HG03432 (cell line): ENCODE data around the gene C20orf141.
"Not testable (repeated sequence)": the region's sequence is repeated elsewhere in the genome, so short reads cannot be mapped to it uniquely, and the experiment has no call there.

ENCODE experiments used
- ATAC-seq: cut with Tn5 transposase; IDR thresholded peaks from one replicate; pipeline ENCODE4 v1.9.1; 2021; ENCODE audit warnings: mild to moderate bottlenecking, moderate library complexity; ENCODE audit not compliant: unreplicated experiment

Gene C20orf141

GRCh38 chr20:2814587-2815051 lies at the start of gene C20orf141:
TSS of gene C20orf141 (plus strand) at chr20:2814987. CDS start at chr20:2815185, 198 bp downstream.
- ATAC-seq = no peak

- no peak for ATAC-seq
These were observed 46.8 kb upstream of the C20orf141 start for GRCh38 chr20:2767768-2768631.

DNA sequence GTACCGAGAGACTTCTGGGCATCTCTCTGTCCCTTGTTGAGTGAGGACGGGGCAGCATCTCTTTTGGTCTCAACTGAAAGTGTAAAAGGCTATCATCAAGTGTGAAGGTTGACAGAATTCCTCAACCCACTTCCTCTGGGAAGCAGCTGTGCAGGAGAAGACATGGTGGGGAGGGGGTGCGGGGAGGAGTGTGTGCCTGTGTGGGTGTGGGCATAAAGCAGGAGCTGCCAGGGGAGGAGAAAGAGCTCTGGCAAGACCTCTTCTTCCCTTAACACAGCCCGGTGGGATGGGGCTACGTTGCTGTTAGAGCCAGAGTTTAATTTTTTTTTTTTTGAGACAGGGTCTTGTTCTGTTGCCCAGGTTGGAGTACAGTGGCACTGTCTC lies 46.2 kb upstream of the C20orf141 start:
- ATAC-seq = no peak

DNA sequence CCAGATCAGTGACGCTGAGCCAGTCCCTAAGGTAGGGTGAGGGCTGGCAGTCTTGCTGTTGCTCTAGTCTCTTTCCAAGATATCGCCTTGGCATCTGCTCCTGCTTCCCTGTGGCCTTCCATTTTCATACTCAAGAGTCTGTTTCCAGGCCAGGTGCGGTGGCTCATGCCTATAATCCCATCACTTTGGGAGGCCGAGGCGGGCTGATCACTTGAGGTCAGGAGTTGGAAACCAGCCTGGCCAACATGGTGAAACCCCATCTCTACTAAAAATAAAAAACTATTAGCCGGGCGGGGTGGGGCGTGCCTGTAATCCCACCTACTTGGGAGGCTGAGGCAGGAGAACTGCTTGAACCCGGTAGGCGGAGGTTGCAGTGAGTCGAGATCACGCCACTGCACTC lies 44.7 kb upstream of the C20orf141 start:
- ATAC-seq = not testable (repeated sequence)

GRCh38 chr20:2771631-2772080 lies 43.1 kb upstream of the C20orf141 start:
- ATAC-seq = no peak

GRCh38 chr20:2773812-2774211 lies 41.0 kb upstream of the C20orf141 start:
- ATAC-seq = no peak

GRCh38 chr20:2775139-2775538 lies 39.6 kb upstream of the C20orf141 start:
- no peak for ATAC-seq

- no peak for ATAC-seq
These were observed 36.0 kb upstream of the C20orf141 start for GRCh38 chr20:2778602-2779321.

DNA sequence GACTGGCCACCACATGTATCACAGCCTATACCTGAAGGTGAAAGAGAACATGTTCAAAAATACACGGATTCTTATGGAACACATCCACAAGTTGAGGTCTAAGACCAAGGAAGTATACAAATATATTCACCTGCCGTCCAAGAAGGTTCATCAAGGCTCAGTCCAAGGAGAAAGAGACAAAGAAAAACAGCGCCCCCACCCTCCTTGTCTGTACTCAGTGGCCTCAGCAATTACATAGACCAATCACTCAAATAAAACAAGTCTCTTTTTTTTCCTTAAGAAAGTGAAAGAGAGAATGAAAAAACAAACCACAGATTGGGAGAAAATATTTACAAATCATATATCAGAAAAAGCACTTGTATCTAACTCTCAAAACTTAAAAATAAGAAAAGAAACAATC lies 33.8 kb upstream of the C20orf141 start:
- ATAC-seq = no peak

GRCh38 chr20:2783908-2784566 lies 30.8 kb upstream of the C20orf141 start:
- ATAC-seq = no peak

GRCh38 chr20:2793471-2793870 lies 21.3 kb upstream of the C20orf141 start:
- ATAC-seq = no peak

GRCh38 chr20:2794202-2794748 lies 20.5 kb upstream of the C20orf141 start:
- no peak for ATAC-seq

DNA sequence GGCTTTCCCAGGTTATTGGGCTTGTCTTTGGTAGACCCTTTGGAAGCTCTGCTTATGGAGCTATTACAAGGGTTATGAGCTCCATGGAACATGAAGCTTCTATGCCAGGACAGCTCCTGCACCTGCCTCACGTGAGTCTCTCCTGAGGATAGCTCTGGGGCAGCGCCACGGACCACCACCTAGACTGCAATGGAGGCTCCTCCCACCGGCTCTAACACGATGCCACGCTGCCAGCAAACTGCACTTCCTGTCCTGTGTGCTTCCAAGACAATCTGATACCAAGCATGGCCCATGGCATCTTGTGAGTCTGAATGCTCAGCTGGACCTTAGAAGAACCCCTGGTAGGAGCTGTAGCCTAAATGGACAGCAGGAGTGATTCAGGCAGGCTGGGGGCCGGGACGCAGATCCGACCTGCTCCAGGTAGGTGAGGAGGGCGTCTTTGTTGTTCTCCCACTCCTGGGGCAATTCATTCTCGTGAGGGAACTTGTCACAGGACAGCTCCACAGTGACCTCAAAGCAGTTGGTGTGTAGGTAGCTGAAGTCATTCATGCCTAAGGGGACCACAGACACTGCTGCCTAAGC lies 19.8 kb upstream of the C20orf141 start:
- no peak for ATAC-seq

DNA sequence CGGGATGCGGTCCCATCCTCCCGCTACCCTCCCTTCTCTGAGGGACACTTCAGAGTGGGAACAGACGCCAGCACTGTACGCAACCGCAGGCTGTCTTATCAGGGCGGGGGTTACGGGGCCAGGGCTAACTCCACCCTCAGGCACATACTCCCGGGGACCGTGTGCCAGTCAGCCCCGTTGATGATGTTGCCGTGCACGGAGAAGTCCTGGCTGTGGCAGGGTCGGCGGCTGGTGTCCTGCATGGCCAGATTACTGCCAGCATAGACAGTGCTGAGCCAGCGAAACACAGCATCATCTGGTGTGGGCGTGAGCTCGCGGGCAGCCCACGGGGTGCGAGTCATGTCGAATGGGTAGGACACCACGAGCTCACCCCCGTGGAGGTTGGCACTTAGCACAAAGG lies 19.3 kb upstream of the C20orf141 start:
- no peak for ATAC-seq

DNA sequence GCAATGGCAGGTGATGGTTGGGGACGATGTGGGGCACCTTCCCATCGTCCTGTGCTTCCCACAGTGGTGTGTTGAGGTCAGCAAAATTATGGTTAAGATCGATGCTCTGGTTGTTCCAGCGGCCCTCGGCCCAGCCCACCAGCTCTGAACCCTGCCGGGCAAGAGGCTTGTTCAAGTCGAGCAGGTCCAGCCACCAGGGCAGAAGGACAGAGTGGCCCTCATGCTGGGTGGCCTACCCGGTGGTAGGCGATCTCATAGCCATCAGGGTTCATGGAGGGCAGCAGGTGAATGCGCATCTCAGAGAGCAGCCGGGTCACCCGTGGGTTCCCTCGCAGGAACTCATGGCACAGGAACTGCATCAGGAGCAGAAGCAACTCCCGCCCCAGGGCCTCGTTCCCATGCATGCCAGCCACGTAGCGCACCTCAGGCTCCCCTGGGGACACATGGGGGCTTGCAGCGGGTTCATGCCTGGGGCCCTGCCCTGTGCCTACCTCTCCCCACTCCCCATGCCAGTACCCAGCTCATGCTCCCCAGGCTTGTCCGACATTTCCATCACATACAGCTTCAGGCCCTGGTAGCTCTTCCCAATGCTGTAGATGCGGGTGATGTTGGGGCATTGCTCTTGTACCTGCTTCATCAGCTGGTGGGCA lies 18.7 kb upstream of the C20orf141 start:
- ATAC-seq = no peak

DNA sequence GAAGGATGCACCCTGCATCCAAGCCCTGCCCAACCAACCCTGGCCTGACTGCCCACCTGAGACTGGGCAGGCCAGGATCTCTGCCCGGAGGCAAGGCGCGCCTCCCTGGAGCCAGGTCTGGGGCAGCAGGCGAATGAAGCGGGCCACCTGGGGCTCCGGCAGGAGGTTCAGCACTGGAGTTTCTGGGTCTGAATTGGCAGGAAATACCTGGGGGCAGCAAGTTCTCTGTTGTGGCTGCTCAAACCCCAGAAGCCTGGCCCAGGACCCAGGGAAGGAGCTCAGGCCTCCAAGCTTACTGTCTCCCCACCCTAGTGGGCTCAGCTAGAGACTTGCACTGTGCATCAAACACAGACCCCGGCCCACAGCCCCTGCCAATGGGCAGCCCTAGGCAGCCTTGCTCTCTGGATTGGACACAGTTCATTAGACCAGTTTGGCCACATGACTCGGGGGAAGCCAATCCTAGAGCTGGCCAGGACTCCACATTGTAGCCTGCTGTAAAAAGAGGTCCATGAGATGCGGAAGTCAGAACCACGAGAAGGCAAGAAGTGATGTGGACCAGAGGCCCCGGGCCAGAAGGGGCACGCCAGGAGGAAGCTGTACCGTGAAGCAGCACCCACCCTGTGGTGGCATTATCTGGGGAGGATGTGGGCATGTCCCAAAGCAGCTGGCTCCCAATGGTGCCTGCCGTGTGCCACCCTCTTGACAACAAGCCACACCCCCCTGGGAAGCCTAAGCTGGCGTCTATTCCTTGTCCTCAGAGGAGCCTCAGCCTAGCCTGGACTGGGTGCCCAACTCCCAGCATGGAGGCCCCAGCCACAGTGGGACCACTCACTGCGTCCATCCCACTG lies 17.4 kb upstream of the C20orf141 start:
- no peak for ATAC-seq

DNA sequence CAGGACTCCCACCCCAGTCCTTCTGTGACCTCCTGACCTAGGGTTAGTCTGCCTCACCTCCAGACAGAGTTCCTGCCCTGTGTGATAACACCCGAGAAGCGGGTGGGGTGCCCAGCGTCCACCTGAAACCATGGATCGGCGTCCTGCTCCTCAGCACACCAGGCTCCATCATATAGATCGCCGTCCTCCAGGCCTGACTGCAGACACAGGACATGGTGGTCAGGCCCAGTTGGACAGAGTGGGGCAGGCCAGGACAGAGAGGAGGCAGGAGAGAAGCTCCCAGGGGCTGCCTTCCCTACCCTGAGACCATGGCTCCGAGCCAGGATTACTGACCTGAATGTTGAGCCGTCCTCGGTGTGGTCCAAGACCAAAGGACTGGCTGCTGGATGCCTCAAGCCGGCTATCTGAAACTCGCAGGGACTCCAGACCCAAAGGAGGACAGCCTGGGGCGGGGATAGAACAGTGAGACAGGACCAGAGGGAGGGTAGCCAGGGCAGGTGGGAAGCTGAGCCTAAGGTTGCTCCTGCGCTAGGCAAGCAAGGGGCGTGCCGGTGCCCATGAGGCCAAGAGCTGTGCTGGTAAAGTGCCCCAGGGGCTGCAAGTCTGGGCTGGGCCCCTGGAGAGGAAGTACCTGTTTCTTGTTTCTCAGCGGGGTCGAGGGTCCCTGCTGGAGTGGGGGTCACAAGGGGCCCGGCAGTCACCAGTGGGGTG lies 16.5 kb upstream of the C20orf141 start:
- ATAC-seq = no peak

- ATAC-seq = no peak
These were observed 16.0 kb upstream of the C20orf141 start for GRCh38 chr20:2798814-2799213.

GRCh38 chr20:2799271-2799670 lies 15.5 kb upstream of the C20orf141 start:
- no peak for ATAC-seq
